Activated CD8-positive, alpha-beta T cell treated with anti-CD3 and anti-CD28 coated beads for 36 hours (primary cell): ENCODE data around the gene DCHS2. TPM values are rescaled to one million over a fixed set of nuclear protein-coding genes. Genes with fewer than 3 reads are reported as not detected.

ENCODE experiments used
- ATAC-seq: fragments of 200-7000 bp; cut with Tn5 transposase; one replicate; pipeline ENCODE4 v1.10.0; 2021; ENCODE audit warnings: mild to moderate bottlenecking, moderate library complexity
- CTCF ChIA-PET: fragments of 350-600 bp; sonication (Branson Sonifier 250); formaldehyde crosslinking; loops from one replicate; lab custom pipeline; 2021; ENCODE audit warnings: antibody characterized with exemption; lab: Charles Lee
- POLR2A ChIA-PET: fragments of 350-600 bp; sonication (Branson Sonifier 250); formaldehyde crosslinking; loops from one replicate; lab custom pipeline; 2021; ENCODE audit warnings: antibody characterized with exemption; lab: Charles Lee
- DNase-seq: peaks from one replicate; pipeline ENCODE4 v3.0.0-alpha.2; 2020
- H3K27ac Mint-ChIP-seq: one replicate; pipeline ENCODE4 v1.8.0; 2021; ENCODE audit warnings: mild to moderate bottlenecking, mixed read lengths
- H3K27me3 Mint-ChIP-seq: one replicate; pipeline ENCODE4 v1.8.0; 2021; ENCODE audit warnings: mixed read lengths
- H3K36me3 Mint-ChIP-seq: one replicate; pipeline ENCODE4 v1.8.0; 2021; ENCODE audit warnings: low read depth, mixed read lengths
- H3K4me1 Mint-ChIP-seq: one replicate; pipeline ENCODE4 v1.8.0; 2021; ENCODE audit warnings: low read depth, mixed read lengths
- H3K4me3 Mint-ChIP-seq: one replicate; pipeline ENCODE4 v1.8.0; 2021; ENCODE audit warnings: mild to moderate bottlenecking, moderate library complexity, mixed read lengths
- H3K9me3 Mint-ChIP-seq: one replicate; pipeline ENCODE4 v1.8.0; 2021; ENCODE audit warnings: mixed read lengths
- CTCF ChIP-seq: fragments of 200-600 bp; IDR thresholded peaks from one replicate; pipeline ENCODE4 v1.8.0; 2022; ENCODE audit warnings: antibody characterized with exemption, mild to moderate bottlenecking
- intact Hi-C: fragments of 100-400 bp; cut with micrococcal nuclease; formaldehyde crosslinking; loops from one replicate; pipeline ENCODE4 v1.10.0; 2022
- total RNA-seq, 2 experiments: library from RNA; stranded (reverse); gene quantifications; one replicate each; pipeline ENCODE4 v1.2.3, GENCODE V29; 2021

DCHS2 gene
- total RNA-seq, 2 experiments from 2014 or later = not detected

GRCh38 chr4:154473497-154473896 is 18.1 kb downstream of the DCHS2 start:
- ATAC-seq = no peak
- Mint-ChIP-seq H3K27me3 (peaks cover 22% of the 10 kb centered on the region), H3K9me3 (no peaks in the 10 kb centered on the region), H3K27ac (no peak overlapping the region), H3K4me3 (no peak overlapping the region), H3K36me3 (no peaks in the 10 kb centered on the region), H3K4me1 (no peaks in the 10 kb centered on the region)
- ChIA-PET CTCF (no interaction called here), POLR2A (no interaction called here)
- intact Hi-C loops = no loop called here
- no peak for DNase-seq
- no peak for TF ChIP-seq CTCF

GRCh38 chr4:154472858-154473257 is 18.7 kb downstream of the DCHS2 start:
- DNase-seq (no peak), ATAC-seq (no peak)
- no peaks in the 10 kb centered on the region for H3K36me3 Mint-ChIP-seq
- intact Hi-C loops = no loop called here
- H3K9me3 Mint-ChIP-seq = no peaks in the 10 kb centered on the region
- POLR2A ChIA-PET = no interaction called here
- TF ChIP-seq CTCF = no peak
- peaks cover 20% of the 10 kb centered on the region for H3K27me3 Mint-ChIP-seq
- H3K4me3 Mint-ChIP-seq = no peak overlapping the region
- CTCF ChIA-PET = no interaction called here
- no peaks in the 10 kb centered on the region for H3K4me1 Mint-ChIP-seq
- H3K27ac Mint-ChIP-seq = no peak overlapping the region

GRCh38 chr4:154471526-154472331 is 19.9 kb downstream of the DCHS2 start:
- ChIA-PET CTCF (no interaction called here), POLR2A (no interaction called here)
- no peak for TF ChIP-seq CTCF
- intact Hi-C loops = no loop called here
- no peak for DNase-seq
- peaks cover 21% of the 10 kb centered on the region for H3K27me3 Mint-ChIP-seq
- no peak for ATAC-seq
- H3K9me3 Mint-ChIP-seq = no peaks in the 10 kb centered on the region
- H3K4me3 Mint-ChIP-seq = no peak overlapping the region
- H3K36me3 Mint-ChIP-seq = no peaks in the 10 kb centered on the region
- H3K4me1 Mint-ChIP-seq = no peaks in the 10 kb centered on the region
- H3K27ac Mint-ChIP-seq = no peak overlapping the region

GRCh38 chr4:154471032-154471431 is 20.6 kb downstream of the DCHS2 start:
- no peaks in the 10 kb centered on the region for H3K4me1 Mint-ChIP-seq
- TF ChIP-seq CTCF = no peak
- CTCF ChIA-PET = no interaction called here
- no peak overlapping the region for H3K4me3 Mint-ChIP-seq
- H3K27me3 Mint-ChIP-seq = peaks cover 20% of the 10 kb centered on the region
- H3K36me3 Mint-ChIP-seq = no peaks in the 10 kb centered on the region
- H3K27ac Mint-ChIP-seq = no peak overlapping the region
- DNase-seq (no peak), ATAC-seq (no peak)
- POLR2A ChIA-PET = no interaction called here
- intact Hi-C loops = no loop called here
- H3K9me3 Mint-ChIP-seq = no peaks in the 10 kb centered on the region

- Mint-ChIP-seq H3K4me1 (no peaks in the 10 kb centered on the region), H3K27me3 (peaks cover 12% of the 10 kb centered on the region), H3K9me3 (no peaks in the 10 kb centered on the region), H3K27ac (no peak overlapping the region), H3K4me3 (no peak overlapping the region), H3K36me3 (no peaks in the 10 kb centered on the region)
- DNase-seq (no peak), ATAC-seq (no peak)
- no peak for TF ChIP-seq CTCF
- CTCF ChIA-PET = no interaction called here
- POLR2A ChIA-PET = no interaction called here
- intact Hi-C loops = no loop called here
These were observed 23.7 kb downstream of the DCHS2 start for GRCh38 chr4:154467886-154468285.
